GM12878 (cell line): ENCODE data around the gene THOC6. TPM values are rescaled to one million over a fixed set of nuclear protein-coding genes. Genes with fewer than 3 reads are reported as not detected.
A peak's percentile ranks its signal among the peaks of the same experiment; 100 is the strongest.

ENCODE experiments used
- ATAC-seq: fragments of 200-7000 bp; cut with Tn5 transposase; 3 replicates; pipeline ENCODE4 v1.9.1; 2020; ENCODE audit warnings: mild to moderate bottlenecking, moderate library complexity
- BruUV-seq: library from RNA; stranded (reverse); fragments of 400-500 nt; replicated peaks from 2 replicates; lab custom pipeline; 2021; lab: Mats Ljungman, UMichigan
- CTCF ChIA-PET: fragments of 300-600 bp; sonication (Branson Sonifier 250); formaldehyde crosslinking; extraction: SDS; loops from one replicate; lab custom pipeline; 2021; ENCODE audit warnings: inconsistent platforms; lab: Yijun Ruan, JAX
- POLR2A ChIA-PET: fragments of 350-600 bp; formaldehyde crosslinking; extraction: SDS; loops from one replicate; lab custom pipeline; 2021; ENCODE audit warnings: inconsistent platforms; lab: Charles Lee
- RAD21 ChIA-PET: fragments of 300-600 bp; sonication (Branson Sonifier 250); formaldehyde crosslinking; loops from one replicate; lab custom pipeline; 2023; ENCODE audit warnings: antibody characterized with exemption; ENCODE audit not compliant: unreplicated experiment; lab: Charles Lee
- SMC1A ChIA-PET: fragments of 300-600 bp; sonication (Branson Sonifier 250); formaldehyde crosslinking; loops from one replicate; lab custom pipeline; 2023; ENCODE audit not compliant: unreplicated experiment, uncharacterized antibody; lab: Charles Lee
- DNase-seq: peaks from one replicate; pipeline ENCODE4 v3.0.0-alpha.2; 2011; ENCODE audit warnings: low read depth, low spot score
- FAIRE-seq: peaks from 3 replicates; lab custom pipeline; 2011; peaks lifted over from hg19 to GRCh38; lab: Jason Lieb, UNC
- H2AFZ ChIP-seq: 2 replicates; pipeline ENCODE4 v1.6.0; 2011; ENCODE audit warnings: low read depth, low read length, control low read depth; ENCODE audit not compliant: control insufficient read depth
- H3K27ac ChIP-seq: 2 replicates; pipeline ENCODE4 v1.5.1; 2011; ENCODE audit warnings: control low read depth; ENCODE audit not compliant: control insufficient read depth, insufficient read depth
- H3K27me3 ChIP-seq, 2 experiments: replicated peaks in 1 of 2; 2 replicates each; pipeline versions ENCODE4 v1.6.0 to v1.6.1; 2011; ENCODE audit warnings: low read length in 1 of 2; ENCODE audit not compliant: control insufficient read depth in 2 of 2, insufficient read depth in 2 of 2
- H3K36me3 ChIP-seq, 2 experiments: 2 replicates each; pipeline ENCODE4 v1.5.1; 2011; ENCODE audit warnings: low read length in 1 of 2; ENCODE audit not compliant: control insufficient read depth in 2 of 2, insufficient read depth in 2 of 2
- H3K4me1 ChIP-seq: 2 replicates; pipeline ENCODE4 v1.6.1; 2011; ENCODE audit warnings: mild to moderate bottlenecking, low read length, moderate library complexity, mixed read lengths; ENCODE audit not compliant: control insufficient read depth, insufficient read depth
- H3K4me2 ChIP-seq: 2 replicates; pipeline ENCODE4 v1.6.0; 2011; ENCODE audit warnings: control low read depth; ENCODE audit not compliant: control insufficient read depth, insufficient read depth
- H3K4me3 ChIP-seq: fragments of 200-600 bp; sonication (generic); 2 replicates; pipeline ENCODE4 v1.5.1; 2016
- H3K79me2 ChIP-seq: 2 replicates; pipeline ENCODE4 v1.6.0; 2011; ENCODE audit warnings: low read length; ENCODE audit not compliant: control insufficient read depth, insufficient read depth
- H3K9ac ChIP-seq: 2 replicates; pipeline ENCODE4 v1.8.0; 2011; ENCODE audit warnings: low read length, control low read depth, mixed read lengths; ENCODE audit not compliant: control insufficient read depth, insufficient read depth
- H3K9me3 ChIP-seq: replicated peaks from 3 replicates; pipeline ENCODE4 v1.5.1; 2011; ENCODE audit warnings: mild to moderate bottlenecking, low read length; ENCODE audit not compliant: control insufficient read depth, insufficient read depth
- H4K20me1 ChIP-seq: 2 replicates; pipeline ENCODE4 v1.6.0; 2011; ENCODE audit not compliant: control insufficient read depth, insufficient read depth
- ATF7 ChIP-seq: fragments of 450-650 bp; IDR thresholded peaks from 2 replicates; pipeline ENCODE4 v1.6.1; 2016; ENCODE audit warnings: low read depth, mild to moderate bottlenecking
- CBFB ChIP-seq: IDR thresholded peaks from 2 replicates; pipeline ENCODE4 v1.6.1; 2016; ENCODE audit warnings: antibody characterized with exemption, low read depth
- EED ChIP-seq: sonication (generic); IDR thresholded peaks from 2 replicates; pipeline ENCODE4 v1.6.1; 2016; ENCODE audit warnings: antibody characterized with exemption, low read depth
- NFIC ChIP-seq: IDR thresholded peaks from 2 replicates; pipeline ENCODE4 v1.6.1; 2012; ENCODE audit warnings: low read depth, mild to moderate bottlenecking, inconsistent platforms, low read length, moderate library complexity
- NFXL1 ChIP-seq: fragments of 450-650 bp; IDR thresholded peaks from 2 replicates; pipeline ENCODE4 v1.6.1; 2017; ENCODE audit warnings: antibody characterized with exemption, mild to moderate bottlenecking, borderline replicate concordance
- PBX3 ChIP-seq: IDR thresholded peaks from 2 replicates; pipeline ENCODE4 v1.6.1; 2011; ENCODE audit warnings: mild to moderate bottlenecking, low read depth, low read length, moderate library complexity; ENCODE audit not compliant: insufficient replicate concordance
- RAD51 ChIP-seq: fragments of 450-650 bp; IDR thresholded peaks from 2 replicates; pipeline ENCODE4 v1.6.1; 2016; ENCODE audit warnings: moderate library complexity, mild to moderate bottlenecking, inconsistent platforms
- RELA ChIP-seq: fragments of 450-650 bp; IDR thresholded peaks from 2 replicates; pipeline ENCODE4 v1.8.0; 2014; ENCODE audit warnings: borderline replicate concordance; ENCODE audit not compliant: partially characterized antibody
- STAT3 ChIP-seq: IDR thresholded peaks from 2 replicates; pipeline ENCODE4 v1.6.1; 2011; ENCODE audit warnings: low read depth, low read length, improper control_type of control experiment
- ZNF217 ChIP-seq: fragments of 450-650 bp; IDR thresholded peaks from 2 replicates; pipeline ENCODE4 v1.6.1; 2017; ENCODE audit warnings: antibody characterized with exemption, mild to moderate bottlenecking
- whole genome bisulfite sequencing: methylation state at CpG from one replicate; pipeline ENCODE4 v1.1.6; 2016; ENCODE audit warnings: low lambda C conversion rate; ENCODE audit not compliant: insufficient replicate concordance, insufficient coverage; ENCODE audit errors: missing lambda C conversion rate; 5-methylcytosine and 5-hydroxymethylcytosine counted together
- in situ Hi-C: fragments of 300-500 bp; cut with MboI; formaldehyde crosslinking; loops from 9 replicates; pipeline ENCODE4 v1.14.3; 2018; ENCODE audit warnings: mixed read lengths
- intact Hi-C: fragments of 100-400 bp; cut with micrococcal nuclease; formaldehyde crosslinking; loops from one replicate; pipeline ENCODE4 v1.14.2; 2022; ENCODE audit not compliant: unreplicated experiment
- polyA plus RNA-seq, 11 experiments: library from polyadenylated mRNA; depleted of rRNA in 4 of 11; unstranded in 6 of 11; stranded (reverse) in 5 of 11; fragments of >200 nt; fragmentation: Nextera tagmentation in 4 of 11; fragmentation: Illumina TruSeq in 1 of 11; extraction: Ambion mirVana in 4 of 11; extraction: Trizol in 1 of 11; gene quantifications; 1 replicate in 1 of 11; 2 replicates in 10 of 11; pipeline versions ENCODE4 v1.2.1 to v1.2.3, GENCODE V29; 2011 to 2016; ENCODE audit warnings: inconsistent platforms in 2 of 11, missing spikeins in 2 of 11, low read depth in 1 of 11
- total RNA-seq, 4 experiments: library from RNA; depleted of rRNA in 3 of 4; stranded (reverse); fragments of >200 nt in 3 of 4; fragmentation: Illumina TruSeq in 1 of 4; extraction: Trizol in 1 of 4; gene quantifications; 2 replicates each; pipeline versions ENCODE4 v1.2.1 to v1.2.3, GENCODE V29; 2013 to 2021

The THOC6 gene
- total and polyA plus RNA-seq, 10 of the 15 experiments (the other 5 are each of a cell fraction or from before 2014, with no cell fraction given) = 1.0 to 54.4 (median 27.9) TPM

- no peak overlapping the region for H3K9ac ChIP-seq
- POLR2A ChIA-PET = interaction anchor here (1.1 to 1.4 kb wide), 2 partner anchors 12 to 37 kb away, joined by 3 to 4 read pairs; partner anchors contain the start of gene ZSCAN10
- H3K4me3 ChIP-seq = no peak overlapping the region
- intact Hi-C loops (no loop called here), in situ Hi-C loops (loop anchor here (5.0 kb wide), 2 partner anchors 35 to 65 kb away; partner anchors contain the start of gene ZSCAN10)
- no peaks in the 10 kb centered on the region for H3K36me3 ChIP-seq
- peaks cover 22% of the 10 kb centered on the region for H3K79me2 ChIP-seq
- no peak overlapping the region for H3K27ac ChIP-seq
- H4K20me1 ChIP-seq = no peaks in the 10 kb centered on the region
- ATAC-seq = no peak
- SMC1A ChIA-PET = interaction anchor here (1.2 to 6.1 kb wide), 3 partner anchors 14 to 72 kb away, joined by 4 to 52 read pairs (median 26); partner anchors contain the start of gene ZNF213
- H3K9me3 ChIP-seq = no peaks in the 10 kb centered on the region; the same call in 2 of the 3 replicates
- no peak overlapping the region for H3K4me2 ChIP-seq
- WGBS = 63% methylated on average over 6 of the region's 6 CpGs
- CTCF ChIA-PET = interaction anchor here (1.8 to 9.5 kb wide), 3 partner anchors 14 to 70 kb away, joined by 9 to 174 read pairs (median 39); no protein-coding TSS in a partner anchor
- DNase-seq = no peak
- H3K4me1 ChIP-seq = peaks cover 23% of the 10 kb centered on the region
- H2AFZ ChIP-seq = no peak overlapping the region
- no peak for FAIRE-seq
- RAD21 ChIA-PET = interaction anchor here (1.9 to 3.9 kb wide), 2 partner anchors 35 to 66 kb away, joined by 8 to 23 read pairs; no protein-coding TSS in a partner anchor
- H3K27me3 ChIP-seq = no peaks in the 10 kb centered on the region
- BruUV-seq = no TSS peak
- TF ChIP-seq NFXL1 (no peak), RAD51 (peak; percentile 63; the same call in 1 of the 2 replicates)
Measured at GRCh38 chr16:3062553-3062952, 38.7 kb downstream of the THOC6 start.

- ATAC-seq (no peak), FAIRE-seq (no peak), DNase-seq (no peak)
- Histone ChIP-seq H3K27me3 (no peaks in the 10 kb centered on the region), H3K4me2 (no peak overlapping the region), H3K4me3 (no peak overlapping the region), H3K36me3 (no peaks in the 10 kb centered on the region; a peak in 1 of 4 replicates), H4K20me1 (no peaks in the 10 kb centered on the region), H2AFZ (no peak overlapping the region), H3K9me3 (no peaks in the 10 kb centered on the region; the same call in 2 of the 3 replicates), H3K27ac (no peak overlapping the region), H3K4me1 (peaks cover 23% of the 10 kb centered on the region), H3K9ac (no peak overlapping the region), H3K79me2 (peaks cover 25% of the 10 kb centered on the region)
- in situ Hi-C loops (loop anchor here (5.0 kb wide), 2 partner anchors 33 to 63 kb away; partner anchors contain the start of gene ZSCAN10), intact Hi-C loops (no loop called here)
- 86% methylated on average over 8 of the region's 8 CpGs for WGBS
- ChIA-PET SMC1A (interaction anchor here (0.6 to 6.1 kb wide), 6 partner anchors 12 to 71 kb away, joined by 3 to 52 read pairs (median 4); partner anchors contain the start of gene ZNF213), CTCF (interaction anchor here (0.7 to 9.5 kb wide), 12 partner anchors 13 to 94 kb away, joined by 3 to 174 read pairs (median 4); partner anchors contain the start of gene ZNF213), RAD21 (interaction anchor here (0.7 to 3.9 kb wide), 4 partner anchors 12 to 65 kb away, joined by 3 to 23 read pairs (median 6); no protein-coding TSS in a partner anchor), POLR2A (no interaction called here)
- no TSS peak for BruUV-seq
- TF ChIP-seq NFIC = no peak
- no peak for TF ChIP-seq EED
- TF ChIP-seq ZNF217 = no peak
- TF ChIP-seq CBFB = no peak
- no peak for TF ChIP-seq PBX3
- no peak for TF ChIP-seq ATF7
- no peak for TF ChIP-seq RELA
- TF ChIP-seq STAT3 = no peak
Measured at GRCh38 chr16:3063625-3064386, 40.0 kb downstream of the THOC6 start.
